ENCODE data around the gene MRPS6. TPM values are rescaled to one million over a fixed set of nuclear protein-coding genes. Genes with fewer than 3 reads are reported as not detected.

MRPS6 gene
- total and polyA plus RNA-seq, 2 experiments from 2014 or later: 13.7 to 83.9 TPM

GRCh38 chr21:34046917-34047316 lies 26.5 kb upstream of the MRPS6 start:
- Histone ChIP-seq H3K9me2 (ENCODE audit: insufficient read depth) (no peaks in the 10 kb centered on the region), H3K36me3 (ENCODE audit: low read depth) (no peaks in the 10 kb centered on the region), H3K9ac (no peak overlapping the region), H3K4me2 (ENCODE audit: unreplicated experiment) (no peak overlapping the region), H3K27ac (no peak overlapping the region), H3K4me1 (ENCODE audit: insufficient read depth) (no peaks in the 10 kb centered on the region), H3K9me3 (ENCODE audit: low read depth) (no peaks in the 10 kb centered on the region), H3K79me2 (ENCODE audit: insufficient read depth) (no peaks in the 10 kb centered on the region), H3K27me3 (replicated peaks; ENCODE audit: insufficient read depth) (no peaks in the 10 kb centered on the region), H4K20me1 (ENCODE audit: insufficient read depth) (no peaks in the 10 kb centered on the region), H3F3A (ENCODE audit: insufficient read depth) (no peaks in the 10 kb centered on the region), H3K4me3 (no peak overlapping the region), H2AFZ (no peak overlapping the region)
- in situ Hi-C loops (cut with MboI): no loop called here
- TF ChIP-seq EZH2phosphoT487 (IDR thresholded peaks at IDR 0.05; ENCODE audit: insufficient read depth, low read depth): no peak
- TF ChIP-seq EZH2 (IDR thresholded peaks at IDR 0.05; ENCODE audit: insufficient read depth, poor library complexity, severe bottlenecking): no peak
- WGBS, 2 experiments (ENCODE audit: low coverage in 1 of 2, low lambda C conversion rate in 2 of 2, missing lambda C conversion rate in 2 of 2): 85 to 90% methylated on average over 6 of the region's 6 CpGs
- no peak for DNase-seq

- no peak for DNase-seq
- Histone ChIP-seq H3K27me3 (replicated peaks; ENCODE audit: insufficient read depth) (no peaks in the 10 kb centered on the region), H4K20me1 (ENCODE audit: insufficient read depth) (no peaks in the 10 kb centered on the region), H3K9me2 (ENCODE audit: insufficient read depth) (no peaks in the 10 kb centered on the region), H3K79me2 (ENCODE audit: insufficient read depth) (no peaks in the 10 kb centered on the region), H3K9ac (no peak overlapping the region), H3K4me1 (ENCODE audit: insufficient read depth) (no peaks in the 10 kb centered on the region), H3K4me3 (no peak overlapping the region), H3F3A (ENCODE audit: insufficient read depth) (no peaks in the 10 kb centered on the region), H3K27ac (no peak overlapping the region), H3K36me3 (ENCODE audit: low read depth) (no peaks in the 10 kb centered on the region), H2AFZ (no peak overlapping the region), H3K9me3 (ENCODE audit: low read depth) (no peaks in the 10 kb centered on the region), H3K4me2 (ENCODE audit: unreplicated experiment) (no peak overlapping the region)
- in situ Hi-C loops (cut with MboI): no loop called here
- TF ChIP-seq EZH2phosphoT487 (IDR thresholded peaks at IDR 0.05; ENCODE audit: insufficient read depth, low read depth) (no peak), EZH2 (IDR thresholded peaks at IDR 0.05; ENCODE audit: insufficient read depth, poor library complexity, severe bottlenecking) (no peak)
Measured at GRCh38 chr21:34047835-34048234, 25.5 kb upstream of the MRPS6 start.

GRCh38 chr21:34052171-34052570 lies 21.2 kb upstream of the MRPS6 start:
- TF ChIP-seq EZH2 (IDR thresholded peaks at IDR 0.05; ENCODE audit: insufficient read depth, poor library complexity, severe bottlenecking) (no peak), EZH2phosphoT487 (IDR thresholded peaks at IDR 0.05; ENCODE audit: insufficient read depth, low read depth) (no peak)
- no peak overlapping the region for H3K9ac ChIP-seq
- no peak overlapping the region for H3K4me3 ChIP-seq
- H3K9me2 ChIP-seq (ENCODE audit: insufficient read depth): no peaks in the 10 kb centered on the region
- H3K36me3 ChIP-seq (ENCODE audit: low read depth): no peaks in the 10 kb centered on the region
- no peak overlapping the region for H3K4me2 ChIP-seq (ENCODE audit: unreplicated experiment)
- no peak overlapping the region for H2AFZ ChIP-seq
- 35 to 45% methylated on average over 5 of the region's 5 CpGs for WGBS, 2 experiments (ENCODE audit: low coverage in 1 of 2, low lambda C conversion rate in 2 of 2, missing lambda C conversion rate in 2 of 2)
- H3K79me2 ChIP-seq (ENCODE audit: insufficient read depth): no peaks in the 10 kb centered on the region
- no peaks in the 10 kb centered on the region for H3K27me3 ChIP-seq (replicated peaks; ENCODE audit: insufficient read depth)
- in situ Hi-C loops (cut with MboI): no loop called here
- H3K4me1 ChIP-seq (ENCODE audit: insufficient read depth): no peaks in the 10 kb centered on the region
- DNase-seq: no peak
- H4K20me1 ChIP-seq (ENCODE audit: insufficient read depth): no peaks in the 10 kb centered on the region
- no peaks in the 10 kb centered on the region for H3F3A ChIP-seq (ENCODE audit: insufficient read depth)
- no peak overlapping the region for H3K27ac ChIP-seq
- H3K9me3 ChIP-seq (ENCODE audit: low read depth): no peaks in the 10 kb centered on the region

GRCh38 chr21:34054259-34054658 lies 19.1 kb upstream of the MRPS6 start:
- Histone ChIP-seq H3F3A (ENCODE audit: insufficient read depth) (no peaks in the 10 kb centered on the region), H3K9ac (no peak overlapping the region), H3K4me1 (ENCODE audit: insufficient read depth) (no peaks in the 10 kb centered on the region), H3K36me3 (ENCODE audit: low read depth) (no peaks in the 10 kb centered on the region), H2AFZ (no peak overlapping the region), H3K9me3 (ENCODE audit: low read depth) (no peaks in the 10 kb centered on the region), H3K4me2 (ENCODE audit: unreplicated experiment) (no peak overlapping the region), H3K9me2 (ENCODE audit: insufficient read depth) (no peaks in the 10 kb centered on the region), H3K27ac (no peak overlapping the region), H3K79me2 (ENCODE audit: insufficient read depth) (no peaks in the 10 kb centered on the region), H4K20me1 (ENCODE audit: insufficient read depth) (no peaks in the 10 kb centered on the region), H3K27me3 (replicated peaks; ENCODE audit: insufficient read depth) (no peaks in the 10 kb centered on the region), H3K4me3 (no peak overlapping the region)
- WGBS, 2 experiments (ENCODE audit: low coverage in 1 of 2, low lambda C conversion rate in 2 of 2, missing lambda C conversion rate in 2 of 2): 81 to 84% methylated on average over 4 of the region's 4 CpGs
- no peak for DNase-seq
- TF ChIP-seq EZH2phosphoT487 (IDR thresholded peaks at IDR 0.05; ENCODE audit: insufficient read depth, low read depth): no peak
- TF ChIP-seq EZH2 (IDR thresholded peaks at IDR 0.05; ENCODE audit: insufficient read depth, poor library complexity, severe bottlenecking): no peak
- in situ Hi-C loops (cut with MboI): no loop called here

- H3K4me3 ChIP-seq: no peak overlapping the region
- no peaks in the 10 kb centered on the region for H3K36me3 ChIP-seq (ENCODE audit: low read depth)
- no peak for TF ChIP-seq EZH2phosphoT487 (IDR thresholded peaks at IDR 0.05; ENCODE audit: insufficient read depth, low read depth)
- TF ChIP-seq EZH2 (IDR thresholded peaks at IDR 0.05; ENCODE audit: insufficient read depth, poor library complexity, severe bottlenecking): no peak
- H3K27ac ChIP-seq: no peak overlapping the region
- H3K4me1 ChIP-seq (ENCODE audit: insufficient read depth): no peaks in the 10 kb centered on the region
- H3K9me3 ChIP-seq (ENCODE audit: low read depth): no peaks in the 10 kb centered on the region
- no peak overlapping the region for H3K9ac ChIP-seq
- no peaks in the 10 kb centered on the region for H3K9me2 ChIP-seq (ENCODE audit: insufficient read depth)
- 90 to 100% methylated on average over 3 to 5 of the region's 5 CpGs for WGBS, 2 experiments (ENCODE audit: low coverage in 1 of 2, low lambda C conversion rate in 2 of 2, missing lambda C conversion rate in 2 of 2)
- in situ Hi-C loops (cut with MboI): no loop called here
- H3F3A ChIP-seq (ENCODE audit: insufficient read depth): no peaks in the 10 kb centered on the region
- no peak for DNase-seq
- no peak overlapping the region for H3K4me2 ChIP-seq (ENCODE audit: unreplicated experiment)
- H3K79me2 ChIP-seq (ENCODE audit: insufficient read depth): no peaks in the 10 kb centered on the region
- no peaks in the 10 kb centered on the region for H3K27me3 ChIP-seq (replicated peaks; ENCODE audit: insufficient read depth)
- no peaks in the 10 kb centered on the region for H4K20me1 ChIP-seq (ENCODE audit: insufficient read depth)
- no peak overlapping the region for H2AFZ ChIP-seq
Measured at GRCh38 chr21:34055615-34056014, 17.8 kb upstream of the MRPS6 start.
